ENCODE results near the gene CLDN19.
"Not testable (repeated sequence)": the region's sequence is repeated elsewhere in the genome, so short reads cannot be mapped to it uniquely, and the experiment has no call there.

The CLDN19 gene

DNA sequence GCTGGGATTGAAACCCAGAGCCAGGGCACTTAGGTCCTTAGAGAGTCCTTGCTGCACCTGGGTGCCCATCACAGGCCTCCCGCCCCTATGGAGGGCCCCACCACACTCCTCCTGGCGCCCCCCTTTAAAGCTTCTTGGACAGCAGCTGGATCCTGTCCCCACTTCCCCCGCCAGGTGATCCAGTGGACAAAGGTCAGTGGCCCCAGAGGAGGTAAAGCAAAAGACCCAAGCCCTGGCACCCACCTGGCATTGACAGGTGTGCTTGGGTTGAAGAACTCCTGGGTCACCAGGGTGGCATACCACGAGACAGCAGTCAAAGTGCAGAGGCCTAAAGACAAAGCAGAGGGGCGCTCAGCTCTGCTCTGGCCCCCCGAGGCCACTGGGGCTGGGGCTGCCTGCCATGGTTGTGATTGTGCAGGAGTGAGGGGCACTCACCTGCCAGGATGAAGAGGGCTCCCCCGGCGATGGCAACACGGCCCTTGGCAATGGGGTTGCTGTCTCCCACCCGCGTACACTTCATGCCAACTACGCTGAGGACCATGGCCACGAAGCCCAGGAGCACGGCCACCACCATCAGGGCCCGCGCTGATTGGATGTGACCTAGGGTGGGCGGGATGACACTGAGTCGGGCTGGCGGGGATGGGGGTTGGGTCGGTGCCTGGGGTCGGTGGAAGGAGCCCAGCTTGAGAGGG, 1.9 kb downstream of the CLDN19 start:
- no peak for DNase-seq (ENCODE audit: low read depth)

DNA sequence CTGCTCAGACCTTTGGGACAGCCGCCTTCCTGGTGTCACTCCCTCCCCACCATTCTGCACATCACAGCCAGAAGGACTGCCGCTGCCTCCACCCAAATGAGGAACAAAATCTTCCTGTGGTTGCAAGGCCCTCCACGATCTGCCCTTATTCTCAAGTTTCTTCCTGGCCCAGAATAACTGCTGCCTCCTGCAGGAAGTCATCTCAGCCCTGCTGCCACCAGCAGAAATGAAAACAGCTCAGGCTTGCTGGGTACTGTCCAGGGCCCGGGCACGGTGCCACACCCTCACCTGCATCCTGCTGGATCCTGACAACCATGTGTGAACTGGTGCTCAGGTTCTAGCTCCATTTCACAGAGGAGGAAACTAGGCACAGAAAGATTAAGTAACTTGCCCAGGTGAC, 2.8 kb downstream of the CLDN19 start:
- no peak for DNase-seq (ENCODE audit: low read depth)

DNA sequence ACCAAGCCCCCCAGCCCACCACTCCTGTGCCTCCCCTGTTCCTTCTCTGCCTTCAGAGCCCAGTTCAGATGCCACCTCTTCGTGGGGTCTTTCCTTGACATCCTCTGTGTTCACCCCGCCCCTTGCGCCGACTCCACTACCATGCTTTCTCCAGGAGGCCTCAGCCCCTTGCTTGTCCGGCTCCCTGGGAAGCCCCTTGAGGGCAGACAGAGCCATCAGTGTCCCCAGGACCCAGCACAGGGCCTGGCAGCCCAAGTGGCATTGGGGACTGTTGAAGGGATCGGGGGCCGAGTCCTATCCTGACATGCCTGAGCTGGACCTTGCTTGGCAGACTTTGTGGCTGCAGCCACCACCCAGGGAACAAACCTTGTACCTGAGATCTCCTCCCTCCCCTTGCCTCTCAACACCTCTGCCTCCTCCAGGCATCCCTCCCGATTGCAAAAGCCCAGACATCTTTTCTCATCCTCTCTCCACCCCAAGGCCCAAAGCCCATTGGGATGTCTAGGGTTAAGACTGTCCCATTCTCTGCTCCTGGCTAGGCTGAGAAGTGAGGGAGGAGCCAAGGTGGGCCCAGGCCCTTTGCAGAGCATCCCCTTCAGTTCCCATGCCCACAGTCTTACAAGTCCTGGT, 3.4 kb downstream of the CLDN19 start:
- no peak for DNase-seq (ENCODE audit: low read depth)

DNA sequence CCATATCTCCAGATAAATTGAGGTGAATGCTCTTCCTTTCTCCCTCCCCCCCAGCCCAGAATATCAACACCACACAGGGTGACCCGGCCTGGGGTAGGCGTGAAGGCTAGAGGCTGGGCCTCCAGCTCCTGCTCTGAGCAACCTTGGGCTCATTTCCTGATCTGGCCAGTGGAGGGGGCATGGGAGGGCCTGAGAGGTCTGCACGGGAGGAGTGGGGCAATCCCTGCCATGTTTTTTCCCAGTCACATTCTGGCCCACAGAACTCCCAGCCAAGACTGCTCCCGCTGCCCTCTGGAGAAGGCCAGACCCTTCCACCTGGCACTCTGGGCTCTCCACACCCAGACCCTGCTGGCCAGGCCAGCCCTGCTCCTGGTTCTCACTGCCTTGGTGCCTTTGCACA, 3.9 kb downstream of the CLDN19 start:
- no peak for DNase-seq (ENCODE audit: low read depth)

DNA sequence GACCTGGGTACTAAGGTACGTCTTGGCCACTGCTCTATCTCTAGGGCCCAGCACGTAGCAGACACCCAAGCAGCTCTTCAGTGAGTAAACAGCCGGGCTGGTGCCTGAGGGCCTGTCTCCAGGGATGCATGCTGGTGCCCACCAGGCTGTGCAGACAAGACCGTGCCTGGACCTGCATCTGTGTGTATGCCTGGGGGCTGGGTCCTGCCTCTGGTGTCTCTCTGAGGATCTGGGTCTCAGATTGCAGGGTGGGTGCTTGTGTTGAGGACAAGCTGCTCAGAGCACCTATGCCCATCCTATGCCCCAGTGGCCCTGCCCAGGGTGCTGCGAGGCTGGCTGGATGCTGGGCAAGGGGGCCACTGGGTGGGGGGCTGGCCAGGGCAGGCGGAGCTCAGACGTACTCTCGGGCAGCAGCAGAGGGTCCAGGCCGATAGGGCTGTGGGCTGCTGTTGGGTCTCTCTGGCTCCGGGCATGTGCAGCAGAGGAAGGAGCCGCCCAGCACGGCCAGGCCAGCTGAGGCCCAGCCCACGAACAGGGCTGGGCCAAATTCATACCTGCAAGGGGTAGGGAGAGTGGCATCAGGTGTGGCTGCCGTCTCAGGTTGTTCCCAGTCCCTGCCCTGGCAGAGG, 4.4 kb downstream of the CLDN19 start:
- DNase-seq (ENCODE audit: low read depth) = no peak

DNA sequence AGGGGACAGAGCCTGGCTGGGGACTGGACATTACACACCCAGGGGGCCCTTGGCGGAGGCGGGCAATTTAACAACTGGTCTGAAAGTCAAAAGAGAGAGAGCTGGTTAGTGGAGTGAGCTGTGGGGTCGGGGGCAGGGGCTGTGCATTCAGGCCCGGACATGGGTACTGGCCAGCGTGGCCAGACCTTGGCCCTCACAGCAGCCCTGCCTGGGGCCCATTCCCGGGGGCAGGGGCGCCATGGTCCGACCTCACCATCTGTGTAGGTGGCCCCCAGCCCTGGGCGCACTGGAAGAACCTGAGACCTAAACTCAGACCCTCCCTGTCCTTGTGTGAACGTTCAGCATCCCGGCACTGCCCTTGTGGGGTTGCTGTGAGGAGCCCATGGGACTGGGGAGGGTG, 5.0 kb downstream of the CLDN19 start:
- DNase-seq (ENCODE audit: low read depth) = no peak

DNA sequence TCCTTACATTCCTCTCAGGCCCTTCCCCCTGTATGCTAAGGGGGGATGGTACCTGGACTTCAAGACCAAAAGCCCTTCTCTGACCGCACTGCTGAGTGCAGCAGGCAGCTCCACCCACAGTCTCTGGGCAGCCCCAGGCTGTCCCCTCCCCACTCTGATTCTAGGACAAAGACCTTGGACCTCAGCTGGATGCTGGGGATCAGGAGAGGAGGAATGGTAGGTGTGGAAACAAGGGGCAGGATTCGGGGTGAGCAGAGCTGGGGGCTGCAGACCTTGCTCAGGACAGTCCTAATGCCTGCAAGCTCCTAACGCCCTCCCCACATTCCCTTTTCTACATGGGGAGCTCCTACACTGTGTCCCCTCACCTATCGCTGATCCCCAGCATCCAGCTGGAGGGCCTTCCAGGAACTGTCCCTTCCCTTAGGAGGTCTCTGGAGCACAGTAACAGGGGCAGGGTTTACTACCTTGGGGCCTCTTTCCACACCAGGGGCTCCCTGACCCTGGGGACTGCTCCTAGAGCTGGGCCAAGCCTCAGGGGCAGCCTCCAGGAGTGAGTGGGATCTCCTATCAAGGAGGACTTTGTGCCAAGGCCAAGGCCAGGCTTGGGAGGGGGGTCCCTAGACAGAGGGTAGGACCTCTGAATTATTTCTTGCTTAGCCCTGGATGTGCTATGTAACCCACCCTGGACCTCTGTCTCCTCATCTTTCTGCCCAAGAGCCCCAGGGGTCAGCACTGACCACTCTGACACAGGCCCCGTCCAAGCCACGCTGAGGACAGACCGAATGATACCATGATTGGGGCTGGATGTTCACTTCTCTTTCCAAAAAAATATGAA, 5.6 kb downstream of the CLDN19 start:
- no peak for DNase-seq (ENCODE audit: low read depth)

DNA sequence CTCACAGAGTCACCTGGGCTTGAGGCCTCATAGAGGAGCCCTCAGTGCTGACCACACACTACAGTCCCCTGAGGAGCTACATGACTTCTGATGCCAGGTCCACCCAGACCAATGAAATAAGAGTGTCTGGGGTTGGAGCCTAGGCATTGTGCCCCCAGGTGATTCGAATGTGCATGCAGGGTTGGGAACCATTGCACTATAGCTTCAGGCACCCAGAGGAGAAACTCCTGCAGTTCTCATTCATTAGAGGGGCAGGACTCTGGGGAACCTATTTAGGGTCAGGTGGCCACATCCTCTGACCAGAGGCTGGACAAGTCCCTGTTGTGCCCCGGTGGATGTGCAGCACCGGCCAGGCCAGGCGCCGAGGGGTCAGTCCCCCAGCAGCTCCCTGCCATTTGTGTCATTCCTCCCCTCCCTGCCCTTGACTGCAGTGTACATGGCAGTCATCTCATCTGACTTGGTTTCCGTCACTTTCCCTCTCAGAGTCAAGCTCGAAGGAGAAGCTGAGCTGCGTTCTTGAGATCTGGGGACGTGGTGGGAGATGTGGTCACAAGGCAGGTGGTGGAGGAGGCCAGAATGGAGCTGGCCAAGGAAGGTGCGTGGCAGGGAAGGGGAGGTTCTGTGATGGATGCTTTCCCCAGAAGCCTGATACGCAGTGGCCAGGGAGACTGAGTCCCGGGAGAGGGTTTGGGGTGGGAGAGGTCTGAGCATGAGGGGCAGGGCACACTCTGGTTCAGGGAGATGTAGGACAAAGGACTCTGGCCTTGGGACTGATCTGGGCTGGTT, 6.4 kb downstream of the CLDN19 start:
- DNase-seq (ENCODE audit: low read depth) = no peak

DNA sequence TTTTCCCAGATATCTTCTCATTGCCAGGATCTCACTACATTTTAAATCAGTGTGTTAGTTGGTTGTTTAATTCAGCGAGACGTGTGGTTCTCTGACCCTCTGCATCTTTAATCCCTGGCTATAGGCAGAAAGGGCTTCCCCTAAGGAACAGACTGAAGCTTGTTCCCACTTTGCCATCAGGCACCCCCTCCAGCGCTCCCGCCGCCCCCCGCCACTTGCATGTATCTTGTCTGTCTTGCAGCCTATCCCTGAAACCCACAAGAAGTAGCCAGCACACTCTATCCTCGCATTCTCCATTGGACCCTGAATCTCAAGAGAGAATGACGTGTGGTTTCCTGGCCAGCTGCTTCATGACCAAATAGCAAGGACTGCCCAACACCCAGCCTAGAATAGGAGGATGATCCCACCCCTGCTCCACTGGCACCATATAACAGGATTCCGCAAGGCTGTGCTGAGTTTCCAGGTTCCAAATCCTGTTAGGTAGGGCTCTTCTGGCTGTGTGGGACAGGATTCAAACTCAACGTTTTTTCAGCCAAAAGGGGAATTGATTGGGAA, 7.8 kb downstream of the CLDN19 start:
- no peak for DNase-seq (ENCODE audit: low read depth)

DNA sequence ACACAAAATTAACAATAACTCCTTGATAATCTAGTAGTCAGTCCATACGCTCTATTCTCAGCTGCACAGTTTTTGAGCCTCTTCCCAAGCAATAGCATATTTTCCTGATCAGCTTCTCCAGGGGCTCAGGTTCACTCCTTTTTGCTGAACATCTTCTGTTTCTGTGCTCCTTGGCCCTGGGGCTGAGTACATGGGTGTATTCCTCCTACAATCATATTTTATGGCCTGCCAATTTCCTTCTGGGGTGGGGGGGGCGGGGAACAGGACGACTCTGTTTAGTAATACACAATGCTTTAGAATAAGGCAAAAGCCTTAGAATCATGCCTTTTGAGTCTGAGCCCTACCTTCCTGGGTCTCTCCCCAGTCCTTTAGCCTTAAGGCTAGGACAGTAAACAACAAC, 8.5 kb downstream of the CLDN19 start:
- DNase-seq (ENCODE audit: low read depth) = no peak

DNA sequence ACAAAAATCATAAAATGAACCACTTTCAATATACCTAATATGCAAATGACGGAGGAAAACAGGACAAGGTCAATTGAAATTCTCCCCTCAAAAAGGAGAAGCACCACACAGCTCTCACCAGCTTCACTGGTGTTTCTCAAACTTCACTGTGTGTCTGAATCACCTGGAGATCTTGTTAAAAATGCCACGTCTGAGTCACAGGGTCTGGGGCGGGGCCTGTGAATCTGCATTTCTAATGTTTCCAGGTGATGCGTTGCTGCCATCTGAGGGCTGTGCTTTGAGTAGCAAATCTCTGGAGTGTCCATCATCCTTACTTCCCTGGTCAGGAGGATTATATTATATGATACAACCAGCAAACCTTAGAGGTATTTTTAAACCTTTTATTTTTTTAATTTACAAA, 9.0 kb downstream of the CLDN19 start:
- no peak for DNase-seq (ENCODE audit: low read depth)

DNA sequence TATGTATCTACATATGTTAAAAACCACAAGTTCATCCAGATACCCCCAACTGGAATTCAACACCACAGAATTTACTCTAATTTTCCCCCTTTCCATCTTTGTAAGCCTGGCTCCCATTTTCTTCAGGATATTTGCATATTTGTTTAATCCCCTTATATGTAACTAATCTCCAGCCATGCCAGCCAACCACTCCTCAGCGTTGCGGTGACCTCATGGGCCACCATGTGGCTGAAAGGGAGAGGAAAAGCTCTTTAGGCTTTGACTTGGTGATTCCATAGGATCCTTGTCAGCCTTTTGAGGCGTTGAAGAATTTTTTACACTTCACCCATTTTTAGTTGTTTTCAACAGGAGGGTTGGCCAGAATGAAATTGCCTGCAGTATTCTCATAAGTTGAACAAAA, 10.0 kb downstream of the CLDN19 start:
- no peak for DNase-seq (ENCODE audit: low read depth)

DNA sequence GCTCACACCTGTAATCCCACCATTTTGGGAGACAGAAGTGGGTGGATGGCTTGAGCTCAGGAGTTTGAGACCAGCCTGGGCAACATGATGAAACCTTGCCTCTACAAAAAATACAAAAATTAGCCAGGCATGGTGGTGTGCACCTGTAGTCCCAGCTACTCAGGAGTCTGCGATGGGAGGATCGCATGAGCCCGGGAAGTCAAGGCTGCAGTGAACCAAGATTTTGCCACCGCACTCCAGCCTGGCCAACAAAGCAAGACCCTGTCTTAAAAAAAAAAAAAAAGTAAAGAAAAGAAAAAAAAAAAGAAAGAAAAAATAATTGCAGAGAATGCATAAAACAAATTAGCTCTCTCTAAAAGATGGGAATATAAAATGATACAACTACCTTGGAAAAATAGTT, 14.2 kb downstream of the CLDN19 start:
- DNase-seq (ENCODE audit: low read depth) = not testable (repeated sequence)

DNA sequence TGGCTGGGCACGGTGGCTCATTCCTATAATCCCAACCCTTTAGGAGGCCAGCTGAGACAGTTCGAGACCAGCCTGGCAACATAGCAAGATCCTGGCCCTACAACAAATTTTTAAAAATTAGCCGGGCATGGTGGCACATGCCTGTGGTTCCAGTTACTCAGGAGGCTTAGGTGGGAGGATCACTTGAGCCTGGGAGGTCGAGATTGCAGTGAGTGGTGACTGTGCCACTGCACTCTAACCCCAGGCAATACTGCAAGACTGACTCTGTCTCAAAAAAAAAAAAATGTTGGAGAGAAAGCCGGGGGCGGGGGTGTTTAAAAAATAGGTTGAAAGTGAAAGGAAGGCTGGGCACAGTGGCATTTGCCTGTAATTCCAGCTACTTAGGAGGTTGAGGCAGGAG, 16.5 kb downstream of the CLDN19 start:
- no peak for DNase-seq (ENCODE audit: low read depth)

DNA sequence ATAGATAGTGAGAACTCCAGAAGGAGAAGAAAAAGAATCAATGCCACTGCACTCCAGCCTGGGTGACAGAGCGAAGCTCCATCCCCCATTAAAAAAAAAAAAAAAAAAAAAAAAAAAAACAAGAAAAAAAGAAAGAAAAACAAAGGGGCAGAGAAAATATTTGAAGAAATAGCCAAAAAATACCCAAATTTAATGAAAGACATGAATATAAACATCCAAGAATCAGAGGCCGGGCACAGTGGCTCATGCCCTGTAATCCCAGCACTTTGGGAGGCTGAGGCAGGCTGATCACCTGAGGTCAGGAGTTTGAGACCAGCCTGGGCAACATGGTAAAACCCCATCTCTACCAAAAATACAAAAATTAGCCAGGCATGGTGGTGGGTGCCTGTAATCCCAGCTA, 17.6 kb downstream of the CLDN19 start:
- not testable (repeated sequence) for DNase-seq (ENCODE audit: low read depth)

DNA sequence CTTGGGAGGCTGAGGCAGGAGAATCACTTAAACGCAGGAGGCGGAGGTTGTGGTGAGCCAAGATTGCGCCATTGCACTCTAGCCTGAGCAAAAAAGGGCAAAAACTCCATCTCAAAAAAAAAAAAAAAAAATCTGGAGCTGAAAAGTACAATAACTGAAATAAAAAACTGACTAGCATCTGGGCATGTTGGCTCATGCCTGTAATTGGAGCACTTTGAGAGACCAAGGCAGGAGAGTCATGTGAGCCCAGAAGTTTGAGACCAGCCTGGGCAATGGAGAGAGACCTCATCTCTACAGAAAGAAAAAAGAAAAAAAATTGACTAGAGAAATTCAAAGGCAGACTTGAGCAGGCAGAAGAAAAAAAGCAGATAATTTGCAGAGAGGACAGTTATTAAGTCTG, 18.1 kb downstream of the CLDN19 start:
- DNase-seq (ENCODE audit: low read depth) = no peak

DNA sequence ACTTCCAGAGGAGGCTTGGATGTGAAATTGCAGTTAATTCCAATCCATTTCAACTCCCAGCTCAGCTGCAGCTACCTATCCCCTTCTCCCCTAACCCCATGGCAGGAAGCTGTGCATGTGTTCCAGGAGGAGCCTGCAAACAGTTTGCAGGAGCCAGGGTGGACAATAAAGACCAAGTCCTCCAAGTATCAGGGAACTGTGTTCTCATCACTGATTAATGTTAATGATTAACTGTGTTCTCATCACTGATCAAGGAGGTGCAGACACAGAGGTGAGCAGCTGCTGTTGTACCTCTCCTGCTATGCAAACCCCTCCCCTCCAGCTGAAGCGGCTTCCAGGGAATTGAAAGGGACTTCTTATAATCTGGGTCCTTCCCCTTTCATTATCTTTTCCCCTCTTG, 19.2 kb downstream of the CLDN19 start:
- no peak for DNase-seq (ENCODE audit: low read depth)

DNA sequence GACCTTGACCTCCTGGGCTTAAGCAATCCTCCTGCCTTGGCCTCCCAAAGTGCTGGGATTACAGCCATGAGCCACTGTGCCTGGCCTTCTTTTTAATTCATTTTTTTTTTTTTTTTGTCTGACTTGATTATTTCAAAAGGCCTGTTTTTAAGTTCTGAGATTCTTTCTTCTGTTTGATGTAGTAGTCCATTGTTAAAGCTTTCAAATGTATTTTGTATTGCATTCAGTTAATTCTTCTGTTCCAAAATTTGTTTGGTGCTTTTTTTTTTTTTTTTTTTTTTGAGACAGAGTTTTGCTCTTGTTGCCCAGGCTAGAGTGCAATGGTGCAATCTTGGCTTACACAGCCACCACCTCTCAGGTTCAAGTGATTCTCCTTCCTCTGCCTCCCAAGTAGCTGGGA, 25.6 kb downstream of the CLDN19 start:
- DNase-seq (ENCODE audit: low read depth) = not testable (repeated sequence)

DNA sequence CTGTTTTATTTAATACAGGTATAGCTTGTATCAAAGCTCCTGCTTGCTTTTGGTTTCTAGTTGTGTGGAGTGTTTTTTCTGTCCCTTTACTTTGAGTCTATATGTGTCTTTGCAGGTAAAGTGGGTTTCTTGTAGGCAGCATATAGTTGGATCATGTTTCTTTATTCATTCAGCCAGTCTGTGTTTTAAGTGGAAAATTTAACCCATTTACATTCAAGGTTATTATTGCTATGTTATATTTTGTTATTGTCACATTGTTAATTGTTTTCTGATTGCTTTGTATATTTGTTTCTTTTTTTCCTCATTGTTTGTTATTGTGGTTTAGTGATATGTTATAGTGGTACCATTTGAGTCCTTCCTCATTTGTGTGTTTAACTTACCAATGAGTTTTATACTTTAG, 26.7 kb downstream of the CLDN19 start:
- DNase-seq (ENCODE audit: low read depth) = no peak

DNA sequence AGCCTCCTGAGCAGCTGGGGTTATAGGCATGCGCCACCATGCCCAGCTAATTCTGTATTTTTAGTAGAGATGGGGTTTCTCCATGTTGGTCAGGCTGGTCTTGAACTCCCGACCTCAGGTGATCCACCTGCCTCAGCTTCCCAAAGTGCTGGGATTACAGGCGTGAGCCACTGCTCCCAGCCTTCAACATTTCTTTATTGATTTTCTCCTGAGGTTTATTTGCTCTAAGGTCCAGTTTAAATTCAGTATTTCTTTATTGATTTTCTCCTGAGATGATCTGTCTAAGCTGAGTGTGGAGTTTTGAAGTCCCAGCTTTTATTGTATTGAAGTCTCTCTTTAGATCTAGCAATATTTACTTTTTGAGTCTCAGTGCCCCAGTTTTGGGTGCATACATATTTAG, 27.2 kb downstream of the CLDN19 start:
- DNase-seq (ENCODE audit: low read depth) = not testable (repeated sequence)

DNA sequence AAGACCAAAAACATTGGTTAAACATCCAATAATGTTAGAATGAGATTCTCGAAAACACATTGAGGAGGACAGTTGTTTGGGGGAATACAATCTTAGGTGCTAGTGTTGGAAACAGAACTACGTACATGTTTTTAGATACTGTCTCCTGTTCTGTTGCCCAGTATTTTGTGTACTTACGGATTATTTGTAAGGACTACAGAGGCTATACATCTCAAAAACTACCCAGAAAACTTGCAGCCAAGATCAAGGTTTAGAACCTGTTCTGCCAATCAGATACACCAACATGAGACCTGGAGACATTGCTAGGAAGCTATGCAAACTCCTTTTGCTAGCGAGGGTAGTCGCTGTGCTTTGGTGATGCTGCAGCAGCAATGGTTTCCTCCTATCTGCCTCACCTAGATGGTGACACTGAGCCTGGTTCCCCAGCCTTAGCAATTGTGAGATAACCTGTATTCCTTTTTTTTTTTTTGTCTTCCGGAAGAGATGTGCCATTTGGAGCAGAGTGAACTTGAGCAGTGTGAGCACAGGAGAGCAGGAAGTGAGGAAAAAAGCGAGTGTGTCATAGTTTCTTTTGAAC, 36.1 kb downstream of the CLDN19 start:
- no peak for DNase-seq (ENCODE audit: low read depth)

Measured in activated T-helper 1 cell treated with Interleukin-2 at 50 U/mL for 16 hours (primary cell).